ENCODE measurements around the gene PRSS27. TPM values are rescaled to one million over a fixed set of nuclear protein-coding genes. Genes with fewer than 3 reads are reported as not detected.

Gene PRSS27
- total RNA-seq, 2 donors from 2014 or later = 4.4 to 8.7 TPM

- H3K4me3 ChIP-seq = no peak overlapping the region
- TF ChIP-seq CTCF (IDR thresholded peaks at IDR 0.05) = no peak
- H3K27me3 ChIP-seq (replicated peaks; ENCODE audit: insufficient read depth) = no peaks in the 10 kb centered on the region
- H3K36me3 ChIP-seq = no peaks in the 10 kb centered on the region
- ATAC-seq (ENCODE audit: insufficient number of reproducible peaks, low FRiP score, low read depth) (no peak), DNase-seq (ENCODE audit: low spot score) (no peak)
- H3K4me1 ChIP-seq (ENCODE audit: control insufficient read depth in 1 of 2, low read depth in 2 of 2) = no peaks in the 10 kb centered on the region
- no peak overlapping the region for H3K27ac ChIP-seq
- H3K9me3 ChIP-seq = no peaks in the 10 kb centered on the region
Measured at GRCh38 chr16:2744711-2745110, 24.7 kb upstream of the PRSS27 start.

- Histone ChIP-seq H3K27ac (no peak overlapping the region), H3K9me3 (no peaks in the 10 kb centered on the region), H3K27me3 (replicated peaks; ENCODE audit: insufficient read depth) (no peaks in the 10 kb centered on the region), H3K4me1 (ENCODE audit: control insufficient read depth in 1 of 2, low read depth in 2 of 2) (no peaks in the 10 kb centered on the region), H3K36me3 (no peaks in the 10 kb centered on the region), H3K4me3 (no peak overlapping the region)
- DNase-seq (ENCODE audit: low spot score) (no peak), ATAC-seq (ENCODE audit: insufficient number of reproducible peaks, low FRiP score, low read depth) (no peak)
- no peak for TF ChIP-seq CTCF (IDR thresholded peaks at IDR 0.05)
Measured at GRCh38 chr16:2743007-2743810, 23.2 kb upstream of the PRSS27 start.

GRCh38 chr16:2742323-2743006, 22.4 kb upstream of the PRSS27 start:
- DNase-seq (ENCODE audit: low spot score) = no peak
- H3K9me3 ChIP-seq = no peaks in the 10 kb centered on the region

DNA sequence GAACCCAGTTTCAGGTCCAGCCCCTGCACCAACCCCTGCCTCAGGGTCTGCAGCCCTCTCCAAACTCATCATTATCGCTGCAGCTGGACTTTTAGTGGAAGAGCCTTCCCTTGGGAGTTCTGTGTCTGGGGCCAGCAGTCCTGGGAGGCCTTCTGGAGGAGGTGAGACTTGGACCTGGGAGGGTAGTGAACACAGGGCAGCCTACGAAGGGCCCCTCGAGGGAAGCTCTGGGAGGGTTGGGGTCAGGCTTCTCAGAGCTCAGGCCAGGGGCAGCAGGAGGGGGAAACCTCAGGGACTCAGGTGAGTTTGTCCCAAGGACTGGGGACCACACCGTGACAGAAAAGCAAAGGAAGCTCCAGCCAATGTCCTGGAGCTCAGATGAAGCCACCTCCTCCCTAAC, 21.1 kb upstream of the PRSS27 start:
- H3K36me3 ChIP-seq = no peaks in the 10 kb centered on the region
- H3K27ac ChIP-seq = no peak overlapping the region
- TF ChIP-seq CTCF (IDR thresholded peaks at IDR 0.05) = no peak
- DNase-seq (ENCODE audit: low spot score) = no peak
- H3K4me1 ChIP-seq (ENCODE audit: control insufficient read depth in 1 of 2, low read depth in 2 of 2) = no peaks in the 10 kb centered on the region
- ATAC-seq (ENCODE audit: insufficient number of reproducible peaks, low FRiP score, low read depth) = no peak
- H3K27me3 ChIP-seq (replicated peaks; ENCODE audit: insufficient read depth) = no peaks in the 10 kb centered on the region
- H3K9me3 ChIP-seq = no peaks in the 10 kb centered on the region
- H3K4me3 ChIP-seq = no peak overlapping the region

More at GRCh38 chr16:2742323-2743006, 22.4 kb upstream of the PRSS27 start:
- Histone ChIP-seq H3K4me1 (ENCODE audit: control insufficient read depth in 1 of 2, low read depth in 2 of 2) (no peaks in the 10 kb centered on the region), H3K4me3 (no peak overlapping the region), H3K27ac (no peak overlapping the region), H3K36me3 (no peaks in the 10 kb centered on the region), H3K27me3 (replicated peaks; ENCODE audit: insufficient read depth) (no peaks in the 10 kb centered on the region)
- no peak for TF ChIP-seq CTCF (IDR thresholded peaks at IDR 0.05)
- no peak for ATAC-seq (ENCODE audit: insufficient number of reproducible peaks, low FRiP score, low read depth)

- ATAC-seq (ENCODE audit: insufficient number of reproducible peaks, low FRiP score, low read depth) (no peak), DNase-seq (ENCODE audit: low spot score) (no peak)
- Histone ChIP-seq H3K4me3 (no peak overlapping the region), H3K27ac (no peak overlapping the region), H3K9me3 (no peaks in the 10 kb centered on the region), H3K4me1 (ENCODE audit: control insufficient read depth in 1 of 2, low read depth in 2 of 2) (no peaks in the 10 kb centered on the region), H3K36me3 (no peaks in the 10 kb centered on the region), H3K27me3 (replicated peaks; ENCODE audit: insufficient read depth) (no peaks in the 10 kb centered on the region)
- no peak for TF ChIP-seq CTCF (IDR thresholded peaks at IDR 0.05)
Measured at GRCh38 chr16:2740476-2740875, 20.5 kb upstream of the PRSS27 start.
